ENCODE results near the gene PRELID3B. TPM values are rescaled to one million over a fixed set of nuclear protein-coding genes. Genes with fewer than 3 reads are reported as not detected.

The PRELID3B gene
- total RNA-seq, 1 experiment from 2014 or later: 129 TPM

- Histone ChIP-seq H3K79me2 (ENCODE audit: insufficient read depth, low read length) (peaks cover 75% of the 10 kb centered on the region), H3K4me1 (ENCODE audit: control insufficient read depth in 1 of 2, insufficient read depth in 2 of 2, low read length in 2 of 2) (peaks cover 5 to 10% of the 10 kb centered on the region in 2 experiments)
- CTCF ChIA-PET: no interaction called here
Measured at GRCh38 chr20:59026904-59027740, 15.5 kb downstream of the PRELID3B start.

GRCh38 chr20:59025511-59025910 is 17.1 kb downstream of the PRELID3B start:
- no peaks in the 10 kb centered on the region for H3K9me2 ChIP-seq (ENCODE audit: insufficient read depth)
- ATAC-seq (no peak), DNase-seq (ENCODE audit: low read depth, low spot score) (no peak)
- POLR2A ChIA-PET: no interaction called here
- intact Hi-C loops (cut with micrococcal nuclease): no loop called here
- peaks cover 30% of the 10 kb centered on the region; the same call in 1 of the 2 replicates for H4K20me1 ChIP-seq (ENCODE audit: insufficient read depth)
- TF ChIP-seq ZNF274 (IDR thresholded peaks at IDR 0.05; ENCODE audit: low read depth, low read length) (no peak), JUND (IDR thresholded peaks at IDR 0.05) (no peak), SIN3A (IDR thresholded peaks at IDR 0.05; ENCODE audit: low read depth) (no peak), TCF7L2 (IDR thresholded peaks at IDR 0.05; ENCODE audit: borderline replicate concordance, extremely low read depth, insufficient read depth, insufficient read length) (no peak)
- peaks cover 35 to 67% of the 10 kb centered on the region in 2 experiments for H3K36me3 ChIP-seq (ENCODE audit: control insufficient read depth in 1 of 2, insufficient read depth in 2 of 2, low read length in 2 of 2)
- no peak overlapping the region for H3K9ac ChIP-seq (ENCODE audit: low read length)
- no peak overlapping the region for H3K4me2 ChIP-seq (ENCODE audit: low read length)
- H3K4me3 ChIP-seq (replicated peaks in 1 of 2; ENCODE audit: low read depth in 1 of 2, low read length in 2 of 2): no peak overlapping the region
- no TSS peak for BruUV-seq (replicated peaks)
- peaks cover 59% of the 10 kb centered on the region for H3K79me2 ChIP-seq (ENCODE audit: insufficient read depth, low read length)
- RAD21 ChIA-PET (ENCODE audit: low non-redundant PET in 1 of 2, low total read pairs in 2 of 2, uncharacterized antibody in 2 of 2, unreplicated experiment in 2 of 2): no interaction called here
- CTCF ChIA-PET: no interaction called here
- H3K27ac ChIP-seq (ENCODE audit: low read depth, low read length): no peak overlapping the region
- no peak overlapping the region for H2AFZ ChIP-seq (ENCODE audit: low read depth, low read length, poor library complexity, severe bottlenecking)
- no peaks in the 10 kb centered on the region; a peak in 1 of 4 replicates for H3K4me1 ChIP-seq (ENCODE audit: control insufficient read depth in 1 of 2, insufficient read depth in 2 of 2, low read length in 2 of 2)
- no peaks in the 10 kb centered on the region for H3K9me3 ChIP-seq (ENCODE audit: control insufficient read depth in 1 of 2, insufficient read depth in 1 of 2, low read depth in 1 of 2, low read length in 2 of 2)
- no peaks in the 10 kb centered on the region for H3K27me3 ChIP-seq (ENCODE audit: insufficient read depth, low read length)

More at GRCh38 chr20:59026904-59027740, 15.5 kb downstream of the PRELID3B start:
- no peak overlapping the region for H2AFZ ChIP-seq (ENCODE audit: low read depth, low read length, poor library complexity, severe bottlenecking)
- DNase-seq (ENCODE audit: low read depth, low spot score): no peak
- TF ChIP-seq ZFX (IDR thresholded peaks at IDR 0.05) (no peak), RAD21 (IDR thresholded peaks at IDR 0.05; ENCODE audit: low read depth) (no peak)
- no peak overlapping the region for H3K4me2 ChIP-seq (ENCODE audit: low read length)
- intact Hi-C loops (cut with micrococcal nuclease): no loop called here
- no peak for ATAC-seq
- no peaks in the 10 kb centered on the region for H3K9me2 ChIP-seq (ENCODE audit: insufficient read depth)
- peaks cover 37 to 67% of the 10 kb centered on the region in 2 experiments for H3K36me3 ChIP-seq (ENCODE audit: control insufficient read depth in 1 of 2, insufficient read depth in 2 of 2, low read length in 2 of 2)
- no peak overlapping the region for H3K4me3 ChIP-seq (replicated peaks in 1 of 2; ENCODE audit: low read depth in 1 of 2, low read length in 2 of 2)
- H3K27ac ChIP-seq (ENCODE audit: low read depth, low read length): no peak overlapping the region
- H3K27me3 ChIP-seq (ENCODE audit: insufficient read depth, low read length): no peaks in the 10 kb centered on the region
- POLR2A ChIA-PET: no interaction called here
- BruUV-seq (replicated peaks): no TSS peak
- H3K9ac ChIP-seq (ENCODE audit: low read length): no peak overlapping the region
- RAD21 ChIA-PET (ENCODE audit: low non-redundant PET in 1 of 2, low total read pairs in 2 of 2, uncharacterized antibody in 2 of 2, unreplicated experiment in 2 of 2): no interaction called here
- H4K20me1 ChIP-seq (ENCODE audit: insufficient read depth): peaks cover 30% of the 10 kb centered on the region; the same call in 1 of the 2 replicates
- no peaks in the 10 kb centered on the region for H3K9me3 ChIP-seq (ENCODE audit: control insufficient read depth in 1 of 2, insufficient read depth in 1 of 2, low read depth in 1 of 2, low read length in 2 of 2)
